K562 (cell line): ENCODE data around the gene SPPL3.

Source experiments
- CAMTA2 ChIP-seq: fragments of 250-450 bp; sonication (Bioruptor Pico); conservative IDR thresholded peaks from 2 replicates; pipeline ENCODE4 v1.5.1; 2022
- MYNN ChIP-seq, 2 experiments: sonication (generic); formaldehyde crosslinking in 1 of 2; IDR thresholded peaks; 2 replicates each; pipeline versions ENCODE4 v1.5.0 to v1.6.1; 2016 to 2020; ENCODE audit warnings: antibody characterized with exemption in 1 of 2, missing genetic modification reagents in 1 of 2
- NCOR1 ChIP-seq: fragments of 450-650 bp; IDR thresholded peaks from 2 replicates; pipeline ENCODE4 v1.6.1; 2016; ENCODE audit warnings: mild to moderate bottlenecking, moderate library complexity
- POLR2AphosphoS5 ChIP-seq: IDR thresholded peaks from 2 replicates; pipeline ENCODE4 v1.6.1; 2011; ENCODE audit warnings: mild to moderate bottlenecking, low read depth, low read length, moderate library complexity; ENCODE audit not compliant: control insufficient read depth, insufficient read depth
- SIN3B ChIP-seq: fragments of 450-650 bp; IDR thresholded peaks from 2 replicates; pipeline ENCODE4 v1.6.1; 2017; ENCODE audit warnings: low read depth, mild to moderate bottlenecking, moderate library complexity
- ZNF347 ChIP-seq: fragments of 450-650 bp; formaldehyde crosslinking; IDR thresholded peaks from 2 replicates; pipeline ENCODE4 v1.4.0; 2020; ENCODE audit warnings: low read depth, mild to moderate bottlenecking, moderate library complexity
- TF ChIP-seq, protein P1 (sequence below), 3 experiments: IDR thresholded peaks in 2 of 3; conservative IDR thresholded peaks in 1 of 3; 2 replicates each; pipeline ENCODE4 v1.5.1; 2011 to 2012; ENCODE audit warnings: low read length in 3 of 3, mild to moderate bottlenecking in 3 of 3, control low read depth in 2 of 3, improper control_type of control experiment in 1 of 3, inconsistent platforms in 1 of 3, low read depth in 1 of 3, mixed read lengths in 1 of 3, moderate library complexity in 1 of 3; ENCODE audit not compliant: insufficient read depth in 2 of 3
- TF ChIP-seq, protein P2 (sequence below): fragments of 150-350 bp; IDR thresholded peaks from 2 replicates; pipeline ENCODE4 v1.6.1; 2014; ENCODE audit warnings: low read depth, mild to moderate bottlenecking, low read length, borderline replicate concordance
- TF ChIP-seq, protein P3 (sequence below): fragments of 150-350 bp; conservative IDR thresholded peaks from 2 replicates; pipeline ENCODE4 v1.6.1; 2014; ENCODE audit warnings: low read length
- TF ChIP-seq, protein P4 (sequence below): sonication (generic); formaldehyde crosslinking; IDR thresholded peaks from 2 replicates; pipeline ENCODE4 v1.8.1; 2023; ENCODE audit warnings: mild to moderate bottlenecking, missing genetic modification reagents

DNA sequence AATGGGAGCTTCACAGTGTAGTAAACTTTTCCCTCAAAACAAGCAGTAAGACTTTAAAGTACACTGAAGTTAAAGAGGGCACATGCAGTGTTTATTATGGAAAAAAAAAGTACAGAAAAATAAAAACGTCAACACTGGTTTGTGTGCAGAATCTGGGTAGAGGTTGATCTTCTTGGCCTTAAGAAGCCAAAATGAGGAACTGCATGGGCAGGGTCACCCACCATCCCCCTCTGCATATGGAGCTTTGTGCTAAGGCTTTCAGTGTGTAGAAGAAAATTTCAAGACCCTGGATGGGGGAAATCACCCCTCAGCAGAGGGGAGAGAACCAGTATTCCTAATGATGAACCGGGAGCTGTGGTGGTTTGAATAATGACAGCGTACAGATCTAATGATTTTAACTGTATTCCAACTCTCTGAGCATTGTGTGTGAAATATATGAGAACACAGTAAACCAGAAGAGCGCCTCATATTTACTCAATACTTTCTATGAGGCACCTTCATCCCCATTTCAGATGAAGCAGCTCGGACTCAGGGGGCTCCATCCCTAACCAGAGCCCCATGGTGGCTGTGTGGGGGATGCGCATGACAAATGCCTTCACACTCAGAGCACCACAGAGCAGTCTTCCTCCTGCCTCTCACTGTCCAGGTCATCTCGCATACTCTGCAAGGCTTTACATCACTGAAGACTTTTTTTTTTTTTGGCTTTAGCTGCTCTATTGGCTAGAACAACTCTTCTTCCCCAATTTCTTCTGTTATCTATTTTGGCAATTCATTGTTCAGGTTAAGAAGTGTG lies 145.2 kb downstream of the SPPL3 start:
- TF ChIP-seq ZNF347 (CRISPR knock-in tag) (no peak), POLR2AphosphoS5 (no peak), CAMTA2 (CRISPR knock-in tag) (no peak), NCOR1 (no peak), MYNN (IDR thresholded peaks at IDR 0.05) (no peak), MYNN (CRISPR knock-in tag; IDR thresholded peaks at IDR 0.05) (no peak), SIN3B (no peak)
- TF ChIP-seq, protein P1, sequence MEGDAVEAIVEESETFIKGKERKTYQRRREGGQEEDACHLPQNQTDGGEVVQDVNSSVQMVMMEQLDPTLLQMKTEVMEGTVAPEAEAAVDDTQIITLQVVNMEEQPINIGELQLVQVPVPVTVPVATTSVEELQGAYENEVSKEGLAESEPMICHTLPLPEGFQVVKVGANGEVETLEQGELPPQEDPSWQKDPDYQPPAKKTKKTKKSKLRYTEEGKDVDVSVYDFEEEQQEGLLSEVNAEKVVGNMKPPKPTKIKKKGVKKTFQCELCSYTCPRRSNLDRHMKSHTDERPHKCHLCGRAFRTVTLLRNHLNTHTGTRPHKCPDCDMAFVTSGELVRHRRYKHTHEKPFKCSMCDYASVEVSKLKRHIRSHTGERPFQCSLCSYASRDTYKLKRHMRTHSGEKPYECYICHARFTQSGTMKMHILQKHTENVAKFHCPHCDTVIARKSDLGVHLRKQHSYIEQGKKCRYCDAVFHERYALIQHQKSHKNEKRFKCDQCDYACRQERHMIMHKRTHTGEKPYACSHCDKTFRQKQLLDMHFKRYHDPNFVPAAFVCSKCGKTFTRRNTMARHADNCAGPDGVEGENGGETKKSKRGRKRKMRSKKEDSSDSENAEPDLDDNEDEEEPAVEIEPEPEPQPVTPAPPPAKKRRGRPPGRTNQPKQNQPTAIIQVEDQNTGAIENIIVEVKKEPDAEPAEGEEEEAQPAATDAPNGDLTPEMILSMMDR (IDR thresholded peaks at IDR 0.05 in 2 of 3, conservative IDR thresholded peaks at IDR 0.05 in 1 of 3; ENCODE audit: insufficient read depth in 2 of 3, low read depth in 1 of 3, low read length in 3 of 3): no peak
- TF ChIP-seq, protein P2, sequence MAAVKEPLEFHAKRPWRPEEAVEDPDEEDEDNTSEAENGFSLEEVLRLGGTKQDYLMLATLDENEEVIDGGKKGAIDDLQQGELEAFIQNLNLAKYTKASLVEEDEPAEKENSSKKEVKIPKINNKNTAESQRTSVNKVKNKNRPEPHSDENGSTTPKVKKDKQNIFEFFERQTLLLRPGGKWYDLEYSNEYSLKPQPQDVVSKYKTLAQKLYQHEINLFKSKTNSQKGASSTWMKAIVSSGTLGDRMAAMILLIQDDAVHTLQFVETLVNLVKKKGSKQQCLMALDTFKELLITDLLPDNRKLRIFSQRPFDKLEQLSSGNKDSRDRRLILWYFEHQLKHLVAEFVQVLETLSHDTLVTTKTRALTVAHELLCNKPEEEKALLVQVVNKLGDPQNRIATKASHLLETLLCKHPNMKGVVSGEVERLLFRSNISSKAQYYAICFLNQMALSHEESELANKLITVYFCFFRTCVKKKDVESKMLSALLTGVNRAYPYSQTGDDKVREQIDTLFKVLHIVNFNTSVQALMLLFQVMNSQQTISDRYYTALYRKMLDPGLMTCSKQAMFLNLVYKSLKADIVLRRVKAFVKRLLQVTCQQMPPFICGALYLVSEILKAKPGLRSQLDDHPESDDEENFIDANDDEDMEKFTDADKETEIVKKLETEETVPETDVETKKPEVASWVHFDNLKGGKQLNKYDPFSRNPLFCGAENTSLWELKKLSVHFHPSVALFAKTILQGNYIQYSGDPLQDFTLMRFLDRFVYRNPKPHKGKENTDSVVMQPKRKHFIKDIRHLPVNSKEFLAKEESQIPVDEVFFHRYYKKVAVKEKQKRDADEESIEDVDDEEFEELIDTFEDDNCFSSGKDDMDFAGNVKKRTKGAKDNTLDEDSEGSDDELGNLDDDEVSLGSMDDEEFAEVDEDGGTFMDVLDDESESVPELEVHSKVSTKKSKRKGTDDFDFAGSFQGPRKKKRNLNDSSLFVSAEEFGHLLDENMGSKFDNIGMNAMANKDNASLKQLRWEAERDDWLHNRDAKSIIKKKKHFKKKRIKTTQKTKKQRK: no peak
- TF ChIP-seq, protein P3, sequence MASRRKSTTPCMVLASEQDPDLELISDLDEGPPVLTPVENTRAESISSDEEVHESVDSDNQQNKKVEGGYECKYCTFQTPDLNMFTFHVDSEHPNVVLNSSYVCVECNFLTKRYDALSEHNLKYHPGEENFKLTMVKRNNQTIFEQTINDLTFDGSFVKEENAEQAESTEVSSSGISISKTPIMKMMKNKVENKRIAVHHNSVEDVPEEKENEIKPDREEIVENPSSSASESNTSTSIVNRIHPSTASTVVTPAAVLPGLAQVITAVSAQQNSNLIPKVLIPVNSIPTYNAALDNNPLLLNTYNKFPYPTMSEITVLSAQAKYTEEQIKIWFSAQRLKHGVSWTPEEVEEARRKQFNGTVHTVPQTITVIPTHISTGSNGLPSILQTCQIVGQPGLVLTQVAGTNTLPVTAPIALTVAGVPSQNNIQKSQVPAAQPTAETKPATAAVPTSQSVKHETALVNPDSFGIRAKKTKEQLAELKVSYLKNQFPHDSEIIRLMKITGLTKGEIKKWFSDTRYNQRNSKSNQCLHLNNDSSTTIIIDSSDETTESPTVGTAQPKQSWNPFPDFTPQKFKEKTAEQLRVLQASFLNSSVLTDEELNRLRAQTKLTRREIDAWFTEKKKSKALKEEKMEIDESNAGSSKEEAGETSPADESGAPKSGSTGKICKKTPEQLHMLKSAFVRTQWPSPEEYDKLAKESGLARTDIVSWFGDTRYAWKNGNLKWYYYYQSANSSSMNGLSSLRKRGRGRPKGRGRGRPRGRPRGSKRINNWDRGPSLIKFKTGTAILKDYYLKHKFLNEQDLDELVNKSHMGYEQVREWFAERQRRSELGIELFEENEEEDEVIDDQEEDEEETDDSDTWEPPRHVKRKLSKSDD: no peak
- TF ChIP-seq, protein P4, sequence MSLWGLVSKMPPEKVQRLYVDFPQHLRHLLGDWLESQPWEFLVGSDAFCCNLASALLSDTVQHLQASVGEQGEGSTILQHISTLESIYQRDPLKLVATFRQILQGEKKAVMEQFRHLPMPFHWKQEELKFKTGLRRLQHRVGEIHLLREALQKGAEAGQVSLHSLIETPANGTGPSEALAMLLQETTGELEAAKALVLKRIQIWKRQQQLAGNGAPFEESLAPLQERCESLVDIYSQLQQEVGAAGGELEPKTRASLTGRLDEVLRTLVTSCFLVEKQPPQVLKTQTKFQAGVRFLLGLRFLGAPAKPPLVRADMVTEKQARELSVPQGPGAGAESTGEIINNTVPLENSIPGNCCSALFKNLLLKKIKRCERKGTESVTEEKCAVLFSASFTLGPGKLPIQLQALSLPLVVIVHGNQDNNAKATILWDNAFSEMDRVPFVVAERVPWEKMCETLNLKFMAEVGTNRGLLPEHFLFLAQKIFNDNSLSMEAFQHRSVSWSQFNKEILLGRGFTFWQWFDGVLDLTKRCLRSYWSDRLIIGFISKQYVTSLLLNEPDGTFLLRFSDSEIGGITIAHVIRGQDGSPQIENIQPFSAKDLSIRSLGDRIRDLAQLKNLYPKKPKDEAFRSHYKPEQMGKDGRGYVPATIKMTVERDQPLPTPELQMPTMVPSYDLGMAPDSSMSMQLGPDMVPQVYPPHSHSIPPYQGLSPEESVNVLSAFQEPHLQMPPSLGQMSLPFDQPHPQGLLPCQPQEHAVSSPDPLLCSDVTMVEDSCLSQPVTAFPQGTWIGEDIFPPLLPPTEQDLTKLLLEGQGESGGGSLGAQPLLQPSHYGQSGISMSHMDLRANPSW (CRISPR knock-in tag): no peak
